PC-9 (cell line): ENCODE data around the gene RELCH. TPM values are rescaled to one million over a fixed set of nuclear protein-coding genes. Genes with fewer than 3 reads are reported as not detected.

Source experiments
- BruUV-seq: library from RNA; stranded (reverse); fragments of 400-500 nt; replicated peaks from 2 replicates; lab custom pipeline; 2021; lab: Mats Ljungman, UMichigan
- CTCF ChIA-PET: fragments of 300-600 bp; sonication (Branson Sonifier 250); formaldehyde crosslinking; loops from one replicate; lab custom pipeline; 2022; ENCODE audit warnings: antibody characterized with exemption; lab: Charles Lee
- POLR2A ChIA-PET: fragments of 300-600 bp; sonication (Branson Sonifier 250); formaldehyde crosslinking; loops from one replicate; lab custom pipeline; 2022; ENCODE audit warnings: antibody characterized with exemption; ENCODE audit not compliant: unreplicated experiment; lab: Charles Lee
- DNase-seq, 2 experiments: peaks; one replicate each; pipeline versions ENCODE4 v3.0.0 to v3.0.0-alpha.2; 2015 to 2022; ENCODE audit warnings: mixed read lengths in 1 of 2
- H2AFZ ChIP-seq: fragments of 200-600 bp; sonication (generic); 2 replicates; pipeline ENCODE4 v1.8.1; 2017; ENCODE audit warnings: antibody characterized with exemption
- H3F3A ChIP-seq: fragments of 200-600 bp; sonication (generic); 2 replicates; pipeline ENCODE4 v1.8.1; 2017; ENCODE audit warnings: antibody characterized with exemption, mild to moderate bottlenecking, low read depth; ENCODE audit not compliant: insufficient read depth
- H3K27ac ChIP-seq: fragments of 200-600 bp; sonication (generic); 2 replicates; pipeline ENCODE4 v1.6.1; 2016; ENCODE audit warnings: mixed run types
- H3K27me3 ChIP-seq: fragments of 200-600 bp; sonication (generic); 2 replicates; pipeline ENCODE4 v1.6.1; 2016; ENCODE audit warnings: low read depth, mixed run types; ENCODE audit not compliant: insufficient read depth
- H3K36me3 ChIP-seq: fragments of 200-600 bp; sonication (generic); 2 replicates; pipeline ENCODE4 v1.6.1; 2016; ENCODE audit warnings: low read depth, mixed run types
- H3K4me1 ChIP-seq: fragments of 200-600 bp; sonication (generic); replicated peaks from 2 replicates; pipeline ENCODE4 v1.6.1; 2016; ENCODE audit warnings: mixed run types; ENCODE audit not compliant: insufficient read depth
- H3K4me2 ChIP-seq: fragments of 200-600 bp; sonication (generic); 2 replicates; pipeline ENCODE4 v1.6.1; 2017; ENCODE audit warnings: mixed run types
- H3K4me3 ChIP-seq: fragments of 200-600 bp; sonication (generic); 2 replicates; pipeline ENCODE4 v1.6.1; 2016; ENCODE audit warnings: mixed run types
- H3K79me2 ChIP-seq: fragments of 200-600 bp; sonication (generic); 2 replicates; pipeline ENCODE4 v1.6.1; 2017; ENCODE audit warnings: low read depth, mixed run types
- H3K9me2 ChIP-seq: fragments of 200-600 bp; sonication (generic); 2 replicates; pipeline ENCODE4 v1.8.1; 2017; ENCODE audit warnings: mild to moderate bottlenecking; ENCODE audit not compliant: insufficient read depth
- H3K9me3 ChIP-seq: fragments of 200-600 bp; sonication (generic); 2 replicates; pipeline ENCODE4 v1.8.1; 2016; ENCODE audit warnings: low read depth; ENCODE audit not compliant: insufficient read depth
- H4K20me1 ChIP-seq: fragments of 200-600 bp; sonication (generic); 2 replicates; pipeline ENCODE4 v1.8.1; 2017; ENCODE audit not compliant: insufficient read depth
- CTCF ChIP-seq: fragments of 200-600 bp; sonication (generic); conservative IDR thresholded peaks from 2 replicates; pipeline ENCODE4 v1.6.1; 2017; ENCODE audit warnings: mixed run types, antibody characterized with exemption, mild to moderate bottlenecking, moderate library complexity
- EZH2 ChIP-seq: fragments of 200-600 bp; sonication (generic); IDR thresholded peaks from 2 replicates; pipeline ENCODE4 v1.8.0; 2017; ENCODE audit warnings: antibody characterized with exemption, low read depth
- intact Hi-C: fragments of 100-400 bp; cut with micrococcal nuclease; formaldehyde crosslinking; loops from one replicate; pipeline ENCODE4 v1.10.0; 2022; ENCODE audit not compliant: unreplicated experiment
- total RNA-seq: library from RNA; stranded (reverse); gene quantifications from 2 replicates; pipeline ENCODE4 v1.2.3, GENCODE V29; 2021

RELCH gene
- total RNA-seq, 1 experiment from 2014 or later, result 20.1 TPM

- H3K9me2 ChIP-seq, result 0 out of 2 replicates have a peak, but pooled peaks cover 5% of the 10 kb centered on the region
- H3K36me3 ChIP-seq, result no peaks in the 10 kb centered on the region
- H3K4me3 ChIP-seq, result no peak overlapping the region
- H3K79me2 ChIP-seq, result peaks cover 11% of the 10 kb centered on the region; the same call in 1 of the 2 replicates
- no peaks in the 10 kb centered on the region for H3K4me1 ChIP-seq
- no peak for DNase-seq
- ChIA-PET POLR2A (no interaction called here), CTCF (interaction anchor here (0.5 to 0.6 kb wide), 2 partner anchors 70 to 407 kb away, joined by 3 read pairs; no protein-coding TSS in a partner anchor)
- no peaks in the 10 kb centered on the region; the same call in 1 of the 2 replicates for H4K20me1 ChIP-seq
- BruUV-seq, result no TSS peak
- intact Hi-C loops, result no loop called here
- no peak overlapping the region for H2AFZ ChIP-seq
- H3K4me2 ChIP-seq, result no peak overlapping the region
- no peak overlapping the region for H3K27ac ChIP-seq
- H3F3A ChIP-seq, result no peaks in the 10 kb centered on the region
- no peaks in the 10 kb centered on the region for H3K9me3 ChIP-seq
- H3K27me3 ChIP-seq, result no peaks in the 10 kb centered on the region
- TF ChIP-seq EZH2 (no peak), CTCF (no peak)
Measured at GRCh38 chr18:62179213-62179612, 7.8 kb upstream of the RELCH start.

- CTCF ChIA-PET, result no interaction called here
- Histone ChIP-seq H3K36me3 (no peaks in the 10 kb centered on the region), H4K20me1 (no peaks in the 10 kb centered on the region; the same call in 1 of the 2 replicates), H3K4me3 (no peak overlapping the region), H3K27me3 (no peaks in the 10 kb centered on the region), H2AFZ (no peak overlapping the region), H3K4me1 (peaks cover 11% of the 10 kb centered on the region), H3K27ac (no peak overlapping the region), H3K9me2 (no peaks in the 10 kb centered on the region), H3K9me3 (no peaks in the 10 kb centered on the region), H3K79me2 (peaks cover 26% of the 10 kb centered on the region), H3K4me2 (no peak overlapping the region), H3F3A (peaks cover 8% of the 10 kb centered on the region)
- no TSS peak for BruUV-seq
- POLR2A ChIA-PET, result no interaction called here
- no peak for DNase-seq
- TF ChIP-seq CTCF, result no peak
- TF ChIP-seq EZH2, result no peak
- intact Hi-C loops, result loop anchor here (10.0 kb wide), 1 partner anchor 533 kb away; the partner anchor contains the start of gene PHLPP1
Measured at GRCh38 chr18:62182220-62182619, 4.8 kb upstream of the RELCH start.

GRCh38 chr18:62183578-62184195, 3.4 kb upstream of the RELCH start:
- Histone ChIP-seq H3K4me3 (no peak overlapping the region), H3K4me1 (peaks cover 12% of the 10 kb centered on the region), H3K4me2 (0 out of 2 replicates have a peak overlapping the region, but pooled peaks have one; percentile 87), H3K27me3 (no peaks in the 10 kb centered on the region), H3K36me3 (no peaks in the 10 kb centered on the region), H3K79me2 (peaks cover 41% of the 10 kb centered on the region), H3K9me2 (no peaks in the 10 kb centered on the region), H3K27ac (no peak overlapping the region), H3F3A (peaks cover 8% of the 10 kb centered on the region), H3K9me3 (no peaks in the 10 kb centered on the region), H2AFZ (no peak overlapping the region), H4K20me1 (peaks cover 6% of the 10 kb centered on the region)
- ChIA-PET CTCF (interaction anchor here (0.5 kb wide), 1 partner anchor 177 kb away, joined by 6 read pairs; no protein-coding TSS in a partner anchor), POLR2A (no interaction called here)
- intact Hi-C loops, result loop anchor here (1.0 to 10.0 kb wide), 3 partner anchors 66 to 531 kb away; partner anchors contain the start of gene PHLPP1
- peak; percentile 6 to 57 for DNase-seq
- BruUV-seq, result no TSS peak
- no peak for TF ChIP-seq EZH2
- peak; percentile 97 for TF ChIP-seq CTCF
